Endothelial cell of umbilical vein (primary cell): ENCODE data around the gene EYS. TPM values are rescaled to one million over a fixed set of nuclear protein-coding genes. Genes with fewer than 3 reads are reported as not detected.

Source experiments
- BruUV-seq: library from RNA; stranded (reverse); fragments of 400-500 nt; replicated peaks from 2 replicates; lab custom pipeline; 2021; lab: Mats Ljungman, UMichigan
- CTCF ChIA-PET: fragments of 300-600, 350-600 bp; sonication (Branson Sonifier 250); formaldehyde crosslinking; loops from one replicate; lab custom pipeline; 2021; ENCODE audit warnings: antibody characterized with exemption, inconsistent platforms; lab: Charles Lee
- POLR2A ChIA-PET: fragments of 300-600, 350-600 bp; sonication (Branson Sonifier 250); formaldehyde crosslinking; loops from one replicate; lab custom pipeline; 2021; ENCODE audit warnings: antibody characterized with exemption, inconsistent platforms; lab: Charles Lee
- DNase-seq: peaks from one replicate; pipeline ENCODE4 v3.0.0-alpha.2; 2011; ENCODE audit warnings: low read depth, low spot score
- FAIRE-seq: peaks from 2 replicates; lab custom pipeline; 2011; peaks lifted over from hg19 to GRCh38; lab: Jason Lieb, UNC
- H2AFZ ChIP-seq: 2 replicates; pipeline ENCODE4 v1.6.0; 2012; ENCODE audit warnings: low read depth, low read length, control low read depth, inconsistent platforms
- H3K27ac ChIP-seq: 2 replicates; pipeline ENCODE4 v1.5.1; 2011; ENCODE audit warnings: low read depth, mild to moderate bottlenecking, control low read depth, low read length, moderate library complexity; ENCODE audit not compliant: insufficient read depth
- H3K27me3 ChIP-seq, 2 experiments: 2 replicates each; pipeline versions ENCODE4 v1.6.0 to v1.6.1; 2011; ENCODE audit warnings: low read length in 2 of 2, mixed read lengths in 1 of 2; ENCODE audit not compliant: control insufficient read depth in 2 of 2, insufficient read depth in 2 of 2
- H3K36me3 ChIP-seq, 2 experiments: 2 replicates in 1 of 2; 3 replicates in 1 of 2; pipeline ENCODE4 v1.5.1; 2011; ENCODE audit warnings: low read length in 2 of 2, mild to moderate bottlenecking in 1 of 2, moderate library complexity in 1 of 2; ENCODE audit not compliant: control insufficient read depth in 2 of 2, insufficient read depth in 2 of 2; ENCODE audit errors: extremely low read depth in 1 of 2
- H3K4me1 ChIP-seq: 3 replicates; pipeline ENCODE4 v1.5.1; 2011; ENCODE audit warnings: mild to moderate bottlenecking, low read length; ENCODE audit not compliant: control insufficient read depth, insufficient read depth; ENCODE audit errors: extremely low read depth
- H3K4me2 ChIP-seq: 2 replicates; pipeline ENCODE4 v1.6.1; 2011; ENCODE audit warnings: low read length, control low read depth, mixed read lengths; ENCODE audit not compliant: insufficient read depth
- H3K4me3 ChIP-seq, 3 experiments: fragments of 200-600 bp in 1 of 3; sonication (generic), shearing (Covaris generic) in 1 of 3; replicated peaks in 1 of 3; 2 replicates each; pipeline ENCODE4 v1.5.1; 2011 to 2016; ENCODE audit warnings: control low read depth in 3 of 3, low read length in 3 of 3, mild to moderate bottlenecking in 2 of 3, inconsistent platforms in 1 of 3, low read depth in 1 of 3, moderate library complexity in 1 of 3; ENCODE audit not compliant: insufficient read depth in 1 of 3
- H3K79me2 ChIP-seq: 2 replicates; pipeline ENCODE4 v1.6.0; 2012; ENCODE audit warnings: low read length, inconsistent platforms; ENCODE audit not compliant: control insufficient read depth, insufficient read depth
- H3K9ac ChIP-seq: replicated peaks from 2 replicates; pipeline ENCODE3; 2011; ENCODE audit warnings: low read length, control low read depth; ENCODE audit not compliant: insufficient read depth; ENCODE audit errors: extremely low read depth
- H3K9me1 ChIP-seq: replicated peaks from 3 replicates; pipeline ENCODE4 v1.6.0; 2011; ENCODE audit warnings: mild to moderate bottlenecking, low read length; ENCODE audit not compliant: control insufficient read depth, insufficient read depth; ENCODE audit errors: extremely low read depth
- H3K9me3 ChIP-seq: replicated peaks from 2 replicates; pipeline ENCODE4 v1.5.1; 2012; ENCODE audit warnings: low read length, inconsistent platforms; ENCODE audit not compliant: control insufficient read depth, insufficient read depth
- H4K20me1 ChIP-seq: replicated peaks from 2 replicates; pipeline ENCODE3; 2011; ENCODE audit warnings: mild to moderate bottlenecking, low read length; ENCODE audit not compliant: control insufficient read depth, insufficient read depth; ENCODE audit errors: extremely low read depth
- CTCF ChIP-seq, 2 donors: IDR thresholded peaks; 1 replicate in 1 of 2; 2 replicates in 1 of 2; pipeline ENCODE4 v1.5.1; 2011; ENCODE audit warnings: low read length in 2 of 2, mild to moderate bottlenecking in 2 of 2, moderate library complexity in 2 of 2, control low read depth in 1 of 2, inconsistent platforms in 1 of 2, low read depth in 1 of 2; ENCODE audit not compliant: insufficient read depth in 1 of 2; ENCODE audit errors: extremely low read depth in 1 of 2
- EZH2 ChIP-seq: IDR thresholded peaks from 2 replicates; pipeline ENCODE4 v1.6.1; 2012; ENCODE audit warnings: borderline replicate concordance, low read depth, mild to moderate bottlenecking, moderate library complexity, low read length, inconsistent platforms; ENCODE audit not compliant: severe bottlenecking
- FOS ChIP-seq: IDR thresholded peaks from 2 replicates; pipeline ENCODE4 v1.6.1; 2011; ENCODE audit warnings: mild to moderate bottlenecking, low read length, moderate library complexity, borderline replicate concordance; ENCODE audit not compliant: insufficient read depth
- GATA2 ChIP-seq: IDR thresholded peaks from 2 replicates; pipeline ENCODE4 v1.7.0; 2011; ENCODE audit warnings: low read depth, mild to moderate bottlenecking, moderate library complexity, mixed read lengths, low read length; ENCODE audit not compliant: insufficient read length, insufficient read depth
- JUN ChIP-seq: IDR thresholded peaks from 2 replicates; pipeline ENCODE4 v1.6.1; 2011; ENCODE audit warnings: borderline replicate concordance, low read depth; ENCODE audit not compliant: insufficient read length, insufficient read depth
- MYC ChIP-seq: IDR thresholded peaks from one replicate; pipeline ENCODE4 v1.6.1; 2011; ENCODE audit warnings: mild to moderate bottlenecking, low read depth, low read length
- POLR2A ChIP-seq: IDR thresholded peaks from 2 replicates; pipeline ENCODE4 v1.6.1; 2012; ENCODE audit warnings: low read depth, mild to moderate bottlenecking, control low read depth, low read length
- POLR2AphosphoS5 ChIP-seq: IDR thresholded peaks from 2 replicates; pipeline ENCODE4 v1.6.1; 2012; ENCODE audit warnings: low read depth, mild to moderate bottlenecking, control low read depth, low read length, moderate library complexity; ENCODE audit not compliant: insufficient read depth
- dilution Hi-C: fragments of 300-500 bp; cut with MboI; formaldehyde crosslinking; loops from one replicate; pipeline ENCODE4 v1.15.0; 2019; ENCODE audit warnings: low sequenced_read_pairs; ENCODE audit not compliant: extremely low pct_ligation_motif_present
- intact Hi-C: fragments of 100-400 bp; cut with micrococcal nuclease; formaldehyde crosslinking; loops from one replicate; pipeline ENCODE4 v1.10.0; 2022
- polyA plus RNA-seq, 4 experiments: library from polyadenylated mRNA; depleted of rRNA in 3 of 4; stranded (reverse) in 3 of 4; unstranded in 1 of 4; fragments of >200 nt; gene quantifications; 2 replicates each; pipeline versions ENCODE4 v1.2.1 to v1.2.3, GENCODE V29; 2011 to 2012; ENCODE audit warnings: missing spikeins in 1 of 4
- total RNA-seq: library from RNA; stranded (reverse); gene quantifications from 2 replicates; pipeline ENCODE4 v1.2.3, GENCODE V29; 2021
- TF ChIP-seq, protein P1 (sequence below): IDR thresholded peaks from 2 replicates; pipeline ENCODE4 v1.6.1; 2011; ENCODE audit not compliant: insufficient read depth, insufficient read length

Gene EYS
- total and polyA plus RNA-seq, 2 donors (not counting 3 experiments of a cell fraction or from before 2014, with no cell fraction given): 0.01 to 0.27 TPM

- Histone ChIP-seq H3K9ac (no peak overlapping the region), H2AFZ (no peak overlapping the region), H3K79me2 (no peaks in the 10 kb centered on the region), H3K36me3 (peaks cover 14 to 21% of the 10 kb centered on the region in 2 experiments), H3K4me1 (no peaks in the 10 kb centered on the region), H3K9me3 (no peaks in the 10 kb centered on the region), H3K27ac (no peak overlapping the region), H3K4me3 (no peak overlapping the region), H3K9me1 (no peaks in the 10 kb centered on the region), H4K20me1 (no peaks in the 10 kb centered on the region), H3K4me2 (no peak overlapping the region), H3K27me3 (no peaks in the 10 kb centered on the region)
- DNase-seq (no peak), FAIRE-seq (no peak)
- intact Hi-C loops (no loop called here), dilution Hi-C loops (no loop called here)
- ChIA-PET CTCF (no interaction called here), POLR2A (no interaction called here)
- BruUV-seq: TSS peak; percentile 30
- TF ChIP-seq, protein P1, sequence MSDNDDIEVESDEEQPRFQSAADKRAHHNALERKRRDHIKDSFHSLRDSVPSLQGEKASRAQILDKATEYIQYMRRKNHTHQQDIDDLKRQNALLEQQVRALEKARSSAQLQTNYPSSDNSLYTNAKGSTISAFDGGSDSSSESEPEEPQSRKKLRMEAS: no peak
- no peak for TF ChIP-seq MYC
- TF ChIP-seq POLR2AphosphoS5: no peak
- no peak for TF ChIP-seq CTCF (IDR thresholded peaks at IDR 0.05; ENCODE audit: extremely low read depth in 1 of 2, insufficient read depth in 1 of 2, low read depth in 1 of 2, low read length in 2 of 2)
- no peak for TF ChIP-seq EZH2
- no peak for TF ChIP-seq JUN
- TF ChIP-seq FOS: no peak
- TF ChIP-seq POLR2A: no peak
- TF ChIP-seq GATA2: no peak
Measured at GRCh38 chr6:63713332-63713731, 1993.7 kb downstream of the EYS start.
